HK-2 (cell line): Measurements from ENCODE around the gene TCF7L1.
A peak's percentile ranks its signal among the peaks of the same experiment; 100 is the strongest.
"Not testable (repeated sequence)": the region's sequence is repeated elsewhere in the genome, so short reads cannot be mapped to it uniquely, and the experiment has no call there.

Experiments used
- DNase-seq: peaks from one replicate; pipeline ENCODE4 v3.0.0-alpha.2; 2018; ENCODE audit not compliant: unreplicated experiment

Gene TCF7L1

DNA sequence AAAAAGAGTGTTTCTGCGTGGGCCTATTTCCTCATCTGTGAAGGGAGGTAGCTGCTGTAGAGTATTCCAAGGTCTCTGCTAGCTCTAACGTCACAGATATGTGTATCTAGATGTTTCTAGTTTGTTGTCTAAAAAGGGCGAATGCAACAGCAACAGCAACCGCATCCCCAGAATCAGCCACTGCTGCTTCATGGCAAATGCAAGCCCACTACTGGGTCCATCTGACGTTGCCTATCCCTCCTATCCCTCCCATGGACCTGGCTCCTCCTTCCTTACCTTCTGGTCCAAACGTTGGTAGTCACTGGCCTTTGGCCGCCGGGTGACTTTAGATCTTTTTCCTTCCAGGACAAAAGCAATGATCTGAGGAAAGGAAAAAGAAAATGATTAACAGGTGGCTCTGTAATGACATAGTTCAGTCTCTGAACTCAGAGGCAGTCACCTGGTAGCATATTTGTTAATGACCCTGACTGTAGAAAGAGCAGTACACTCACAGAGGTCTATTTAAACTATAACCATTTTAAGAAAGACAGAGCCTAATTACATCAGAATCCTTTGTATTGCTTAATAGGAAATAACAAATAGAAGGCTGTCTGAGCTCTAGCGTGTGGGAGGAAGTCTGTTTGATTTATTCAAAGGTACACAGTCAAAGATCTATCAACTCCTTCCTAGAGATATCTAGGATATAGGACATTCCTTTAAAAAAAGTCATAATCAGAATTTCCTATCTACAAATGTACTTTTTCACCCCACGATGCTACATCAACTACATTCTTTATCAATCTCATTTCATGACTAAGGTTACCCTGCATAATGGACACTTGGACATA lies 191.7 kb downstream of the TCF7L1 start:
- peak; percentile 17 for DNase-seq

DNA sequence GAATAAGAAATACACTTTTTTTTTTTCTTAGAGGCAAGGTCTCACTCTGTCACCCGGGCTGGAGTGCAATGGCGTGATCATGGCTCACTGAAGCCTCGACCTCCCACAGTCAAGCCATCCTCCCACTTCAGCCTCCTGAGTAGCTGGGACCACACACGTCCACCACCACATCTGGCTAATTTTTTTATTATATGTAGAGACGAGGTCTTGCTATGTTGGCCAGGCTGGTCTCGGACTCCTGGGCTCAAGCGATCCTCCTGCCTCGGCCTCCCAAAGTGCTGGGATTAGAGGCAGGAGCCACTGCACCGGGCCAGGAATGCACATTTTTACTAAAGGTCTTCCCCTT lies 192.2 kb downstream of the TCF7L1 start:
- DNase-seq, result no peak

DNA sequence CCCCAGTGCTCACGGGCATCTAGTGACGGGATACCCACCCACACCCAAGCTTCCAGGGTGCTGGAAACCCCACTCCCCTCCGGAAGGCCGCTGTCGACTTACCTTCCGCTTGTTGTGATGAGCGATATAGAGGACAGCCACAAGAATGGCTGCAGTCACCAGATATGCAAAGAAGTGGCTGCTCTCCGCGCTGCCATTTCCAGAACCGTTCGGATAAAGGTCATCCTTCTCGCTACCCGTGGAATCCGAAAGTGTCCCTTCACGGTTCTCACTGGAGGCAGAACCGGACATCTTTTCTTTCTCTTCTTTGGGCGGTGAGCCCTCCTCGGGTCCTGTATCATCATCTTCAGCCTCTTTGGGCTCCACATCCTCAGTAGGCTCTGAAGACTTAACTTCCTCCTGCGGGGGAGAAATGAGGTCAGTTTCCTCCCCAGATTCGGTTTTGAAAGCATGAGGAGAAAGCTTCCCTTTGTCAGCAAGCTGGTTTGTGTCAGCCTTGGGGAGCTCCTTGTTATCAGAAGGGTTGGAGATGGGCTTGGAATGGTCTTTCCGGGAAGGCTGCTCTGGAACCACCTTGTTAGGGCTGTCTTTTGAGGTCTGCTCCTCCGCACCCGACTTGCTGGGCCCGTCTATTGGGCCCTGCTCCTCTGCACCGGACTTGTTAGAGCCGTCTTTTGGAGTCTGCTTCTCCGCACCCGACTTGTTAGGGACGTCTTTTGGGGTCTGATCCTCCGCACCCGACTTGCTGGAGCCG lies 193.4 kb downstream of the TCF7L1 start:
- peak; percentile 18 for DNase-seq

DNA sequence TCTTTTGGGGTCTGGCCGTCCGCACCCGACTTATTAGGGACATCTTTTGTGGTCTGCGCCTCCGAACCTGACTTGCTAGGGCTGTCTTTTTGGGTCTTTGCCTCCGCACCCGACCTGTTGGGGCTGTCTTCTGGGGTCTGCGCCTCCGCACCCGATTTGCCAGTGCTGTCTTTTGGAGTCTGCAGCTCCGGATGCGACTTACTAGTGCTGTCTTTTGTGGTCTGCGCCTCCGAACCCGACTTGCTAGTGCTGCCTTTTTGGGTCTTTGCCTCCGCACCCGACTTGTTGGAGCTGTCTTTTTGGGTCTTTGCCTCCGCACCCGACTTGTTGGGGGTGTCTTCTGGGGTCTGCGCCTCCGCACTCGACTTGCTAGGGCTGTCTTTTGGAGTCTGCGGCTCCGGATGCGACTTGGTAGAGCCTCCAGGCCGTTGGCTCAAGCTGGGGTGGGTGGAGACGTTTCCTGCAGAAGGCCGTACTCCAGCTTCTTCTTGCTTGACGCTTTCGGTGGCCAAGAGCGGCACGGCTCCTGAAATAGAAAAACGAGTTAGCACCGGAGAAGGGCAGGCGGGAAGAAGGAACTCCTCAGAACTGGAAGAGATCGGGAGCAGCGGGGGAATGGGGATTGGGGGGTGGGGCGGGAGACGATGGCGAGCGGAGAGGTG lies 194.1 kb downstream of the TCF7L1 start:
- DNase-seq, result peak; percentile 51

DNA sequence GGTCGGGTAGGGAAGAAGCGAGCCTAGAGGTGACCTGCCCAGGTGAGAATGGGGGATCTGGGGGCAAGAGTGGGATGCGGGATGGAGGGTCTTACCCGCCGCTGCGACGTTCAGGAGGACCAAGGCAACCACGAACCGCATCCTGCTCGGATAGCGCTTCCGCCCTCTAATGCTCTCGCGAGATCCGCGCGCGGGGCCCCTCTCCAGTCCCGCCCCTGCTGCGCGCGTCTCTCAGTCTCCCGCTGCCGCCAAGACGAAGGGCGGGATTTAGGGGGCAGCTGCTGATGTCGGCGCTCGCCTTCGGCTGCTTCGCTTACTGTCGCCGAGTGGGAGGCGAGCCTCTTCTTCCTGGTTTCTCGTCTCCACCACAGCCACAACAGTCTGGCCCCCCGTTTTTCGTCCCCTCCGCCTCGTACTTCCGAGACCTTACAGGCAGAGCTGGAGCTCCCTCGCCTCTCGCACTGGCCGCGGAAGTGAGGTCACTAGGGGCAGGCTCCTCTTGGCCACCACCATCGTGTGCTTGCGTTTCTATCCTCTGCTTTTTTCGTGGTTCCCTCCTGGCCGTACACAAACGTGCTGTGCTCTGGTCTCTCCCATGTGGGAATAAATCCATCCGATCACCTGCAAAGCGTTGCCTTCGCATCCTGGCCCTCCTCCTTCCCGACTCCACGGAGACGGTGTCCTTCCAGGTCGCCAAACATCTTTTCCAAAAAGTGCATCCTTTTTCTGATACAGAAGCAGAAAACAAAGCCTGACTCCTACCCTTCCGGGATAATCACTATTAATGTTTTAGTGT lies 194.8 kb downstream of the TCF7L1 start, which contains the start of gene TGOLN2:
TGOLN2 (minus strand) TSS at position 168 of the 796 bp plus-strand sequence; CDS start at position 141, 27 bp downstream.
- peak; percentile 91 for DNase-seq

DNA sequence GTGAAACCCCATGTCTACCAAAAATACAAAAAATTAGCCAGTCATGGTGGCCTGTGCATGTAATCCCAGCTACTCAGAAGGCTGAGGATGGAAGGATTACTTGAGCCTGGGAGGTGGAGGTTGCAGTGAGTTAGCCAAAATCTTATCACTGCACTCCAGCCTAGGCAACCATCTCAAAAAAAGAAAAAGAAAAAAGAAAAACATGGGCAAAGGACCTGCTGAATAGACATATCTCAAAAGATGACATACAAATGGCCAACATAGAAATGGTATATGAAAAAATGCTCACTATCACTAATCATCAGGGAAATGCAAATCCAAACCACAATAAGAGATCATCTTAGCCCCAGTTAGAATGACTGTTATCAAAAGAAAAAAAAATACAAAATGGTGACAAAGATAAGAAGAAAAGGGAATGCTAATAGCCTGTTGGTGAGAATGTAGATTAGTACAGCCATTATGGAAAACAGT lies 196.0 kb downstream of the TCF7L1 start:
- no peak for DNase-seq

DNA sequence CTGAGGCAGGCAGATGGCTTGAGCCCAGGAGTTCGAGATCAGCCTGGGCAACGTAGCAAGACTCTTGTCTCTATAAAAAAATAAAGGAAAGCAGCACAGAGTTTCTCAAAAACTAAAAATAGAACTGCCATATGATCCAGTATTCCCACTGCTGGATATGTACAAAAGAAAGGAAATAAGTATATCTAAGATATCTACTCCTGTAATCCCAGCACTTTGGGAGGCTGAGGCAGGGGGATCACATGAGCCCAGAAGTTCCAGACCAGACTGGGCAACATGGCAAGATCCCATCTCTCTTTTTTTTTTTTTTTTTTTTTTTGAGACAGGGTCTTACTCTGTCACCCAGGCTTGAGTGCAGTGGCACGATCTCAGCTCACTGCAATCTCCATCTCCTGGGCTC lies 196.5 kb downstream of the TCF7L1 start:
- DNase-seq, result not testable (repeated sequence)

DNA sequence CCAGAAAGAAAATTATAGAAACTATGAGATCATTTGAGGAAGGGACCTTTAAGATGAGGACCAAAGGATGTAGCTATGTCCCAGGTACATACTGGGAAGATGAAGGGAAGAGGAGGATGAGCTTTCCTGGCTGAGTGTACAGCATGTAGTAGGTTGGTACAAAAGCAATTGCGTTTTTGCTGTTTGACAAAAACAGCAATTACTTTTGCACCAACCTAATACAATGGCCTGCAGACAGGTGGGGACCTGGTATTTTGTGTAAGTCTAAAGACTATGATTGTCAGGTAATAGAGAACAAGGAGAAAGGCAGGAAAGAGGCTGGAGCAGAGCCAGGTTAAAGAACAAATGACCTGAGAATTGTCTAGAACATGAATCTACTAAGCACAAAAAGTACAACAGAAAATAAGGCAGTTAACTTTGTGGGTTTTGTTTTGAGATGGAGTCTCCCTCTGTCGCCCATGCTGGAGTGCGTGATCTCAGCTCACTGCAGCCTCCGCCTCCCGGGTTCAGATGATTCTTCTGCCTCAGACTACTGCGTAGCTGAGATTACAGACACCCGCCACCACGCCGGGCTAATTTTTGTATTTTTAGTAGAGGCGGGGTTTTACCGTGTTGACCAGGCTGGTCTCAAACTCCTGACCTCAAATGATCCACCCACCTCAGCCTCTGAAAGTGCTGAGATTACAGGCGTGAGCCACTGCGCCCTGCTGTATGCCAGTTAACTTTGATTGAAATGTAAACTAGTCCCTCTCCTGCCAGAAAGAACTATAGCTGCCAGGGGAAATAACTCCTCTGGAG lies 197.8 kb downstream of the TCF7L1 start:
- DNase-seq, result no peak

DNA sequence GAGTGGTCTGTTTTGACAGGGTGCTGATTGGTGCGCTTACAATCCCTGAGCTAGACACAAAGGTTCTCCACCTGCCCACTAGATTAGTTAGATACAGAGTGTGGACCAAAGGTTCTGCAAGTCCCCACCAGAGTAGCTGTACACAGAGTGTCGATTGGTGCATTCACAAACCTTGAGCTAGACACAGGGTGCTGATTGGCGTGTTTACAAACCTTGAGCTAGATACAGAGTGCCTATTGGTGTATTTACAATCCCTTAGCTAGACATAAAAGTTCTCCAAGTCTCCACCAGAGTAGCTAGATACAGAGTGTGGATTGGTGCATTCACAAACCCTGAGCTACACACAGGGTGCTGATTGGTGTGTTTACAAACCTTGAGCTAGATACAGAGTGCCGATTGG lies 200.7 kb downstream of the TCF7L1 start:
- not testable (repeated sequence) for DNase-seq

DNA sequence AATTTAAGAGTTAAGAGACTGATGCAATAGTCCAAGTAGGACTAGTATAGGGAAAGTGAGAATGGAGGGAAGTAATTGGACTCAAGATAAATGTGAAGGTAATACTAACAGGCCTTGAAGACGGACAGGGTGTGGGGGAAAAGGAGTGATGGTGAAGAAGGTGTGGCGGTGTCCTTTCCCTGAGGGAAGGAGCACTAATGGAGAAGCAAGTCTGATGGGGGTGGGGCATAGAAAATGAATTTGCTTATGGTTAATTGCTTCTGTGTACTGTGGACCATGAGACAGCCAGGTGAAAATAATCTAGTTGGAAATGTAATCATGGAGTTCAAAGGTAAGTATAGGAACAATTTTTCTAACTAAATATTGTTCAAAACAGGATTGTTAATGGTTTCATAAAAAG lies 201.7 kb downstream of the TCF7L1 start:
- DNase-seq, result no peak

DNA sequence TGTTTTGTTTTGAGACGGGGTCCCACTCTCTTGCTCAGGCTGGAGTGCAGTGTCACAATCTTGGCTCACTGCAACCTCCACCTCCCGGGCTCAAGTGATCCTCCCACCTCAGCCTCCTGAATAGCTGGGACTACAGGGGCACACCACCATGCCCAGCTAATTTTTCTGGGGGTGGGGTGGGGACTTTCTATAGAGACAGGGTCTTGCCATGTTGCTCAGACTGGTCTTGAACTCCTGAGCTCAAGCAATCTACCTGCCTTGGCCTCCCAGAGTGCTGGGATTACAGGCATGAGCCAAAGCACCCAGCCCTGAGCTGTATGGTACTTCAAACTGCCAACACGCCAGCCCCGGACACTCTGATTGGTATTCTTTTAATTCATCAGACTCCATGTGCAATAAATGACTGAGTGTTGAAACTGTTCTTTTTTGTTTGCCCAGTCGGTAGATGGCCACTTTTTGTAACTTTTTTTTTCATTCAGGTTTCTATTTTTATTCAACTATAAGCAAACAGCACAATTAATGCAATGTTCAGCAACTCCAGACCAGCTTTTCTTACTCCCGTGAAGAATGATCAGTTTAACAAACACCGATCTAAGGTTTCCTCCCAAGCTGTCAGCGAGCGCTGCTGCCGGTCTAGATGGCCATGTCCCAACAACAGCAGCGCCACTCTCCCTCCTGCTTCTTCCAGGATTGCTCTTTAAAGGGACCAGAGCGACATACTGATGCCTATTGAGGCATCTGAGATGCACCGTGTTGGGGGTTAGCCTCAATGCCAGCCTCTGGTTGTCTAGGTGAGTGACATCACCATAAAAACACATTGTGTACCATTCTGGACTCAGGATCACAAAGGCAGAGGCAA lies 207.1 kb downstream of the TCF7L1 start:
- DNase-seq, result no peak

DNA sequence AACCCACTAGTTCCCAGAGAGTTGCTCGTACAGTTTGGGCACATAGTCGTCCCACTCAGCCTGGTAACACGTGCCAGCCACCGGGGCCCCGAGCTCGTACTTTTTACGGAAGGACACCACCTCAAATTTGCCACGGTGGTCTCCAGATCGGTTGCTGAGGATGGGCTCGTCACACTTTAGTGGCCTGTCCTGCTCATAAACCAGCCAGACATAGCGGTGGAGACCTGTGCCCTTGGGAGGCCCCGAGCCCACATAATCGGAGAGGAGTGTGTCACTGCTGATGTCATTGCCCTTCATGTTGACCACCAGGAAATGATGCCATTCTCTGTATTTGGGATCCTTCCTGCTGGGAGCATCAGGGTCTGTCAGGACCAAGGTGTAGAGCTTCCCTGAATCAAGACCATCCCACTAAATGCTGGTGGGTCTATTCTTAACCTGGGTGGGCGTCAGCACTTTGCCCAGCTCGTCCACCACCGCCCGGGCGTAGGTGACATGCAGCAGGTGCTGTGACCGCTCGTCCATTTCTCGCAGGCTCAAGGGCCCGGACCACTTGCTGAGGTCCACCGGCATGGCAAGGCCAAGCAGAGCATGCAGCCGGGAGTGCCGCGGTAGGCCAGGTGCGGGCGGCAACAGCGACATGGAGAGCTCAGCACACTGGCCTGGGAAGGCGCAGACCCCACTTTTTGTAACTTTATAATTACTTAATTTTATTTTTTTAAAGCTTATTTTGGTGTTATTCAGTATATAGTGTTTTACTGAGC lies 208.3 kb downstream of the TCF7L1 start:
- no peak for DNase-seq

DNA sequence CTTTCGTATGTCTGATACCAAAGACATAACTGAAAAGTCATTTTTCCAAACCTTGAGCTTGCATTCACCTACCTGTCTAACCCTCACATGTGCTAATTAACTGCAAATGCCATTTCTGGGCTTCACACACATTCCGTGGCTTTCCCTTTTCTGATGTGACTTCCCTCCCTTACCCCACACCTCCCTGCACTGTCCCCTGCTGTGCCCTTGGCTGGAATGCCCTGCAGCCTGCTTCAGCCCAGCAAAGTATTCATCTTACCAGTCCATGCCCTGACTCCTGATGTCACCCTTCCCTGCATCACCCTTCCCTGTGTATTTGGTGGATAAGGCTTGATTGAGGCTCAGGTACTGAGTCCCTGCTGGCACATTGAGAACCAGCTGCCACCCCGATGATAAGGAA lies 209.0 kb downstream of the TCF7L1 start:
- DNase-seq, result no peak

DNA sequence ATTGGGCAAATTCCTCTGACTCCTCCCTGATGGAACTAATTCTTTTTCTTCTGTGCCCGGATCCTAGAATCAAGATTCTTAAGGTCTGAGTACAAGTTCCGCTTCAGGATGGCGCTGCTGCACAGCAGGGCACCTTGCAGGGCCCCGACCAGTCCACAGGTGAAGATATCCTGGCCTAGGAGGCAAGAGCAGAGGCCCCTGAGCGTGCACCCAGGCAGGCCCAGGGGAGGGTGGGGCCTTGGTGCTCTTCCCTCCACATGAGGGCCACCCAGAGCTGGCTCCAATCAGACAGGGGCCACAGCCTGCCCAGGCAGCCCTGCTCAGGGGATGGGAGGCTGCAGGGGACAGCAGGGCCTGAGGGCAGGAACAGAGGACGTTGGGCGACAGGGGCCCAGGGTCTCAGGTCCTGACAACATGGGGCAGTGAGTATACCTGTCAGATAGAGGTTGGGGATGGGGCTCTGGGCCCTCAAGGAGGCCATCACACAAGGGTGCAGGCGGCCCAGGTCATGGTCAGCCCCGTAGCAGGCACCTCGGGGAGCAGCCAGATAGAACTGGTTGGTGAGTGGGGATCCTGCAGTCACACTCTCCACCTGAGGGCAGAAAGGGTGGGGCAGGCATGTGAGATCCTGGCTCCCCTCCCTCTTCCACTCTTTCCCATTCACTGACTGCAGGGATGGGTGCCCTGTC lies 210.2 kb downstream of the TCF7L1 start:
- DNase-seq, result not testable (repeated sequence)

DNA sequence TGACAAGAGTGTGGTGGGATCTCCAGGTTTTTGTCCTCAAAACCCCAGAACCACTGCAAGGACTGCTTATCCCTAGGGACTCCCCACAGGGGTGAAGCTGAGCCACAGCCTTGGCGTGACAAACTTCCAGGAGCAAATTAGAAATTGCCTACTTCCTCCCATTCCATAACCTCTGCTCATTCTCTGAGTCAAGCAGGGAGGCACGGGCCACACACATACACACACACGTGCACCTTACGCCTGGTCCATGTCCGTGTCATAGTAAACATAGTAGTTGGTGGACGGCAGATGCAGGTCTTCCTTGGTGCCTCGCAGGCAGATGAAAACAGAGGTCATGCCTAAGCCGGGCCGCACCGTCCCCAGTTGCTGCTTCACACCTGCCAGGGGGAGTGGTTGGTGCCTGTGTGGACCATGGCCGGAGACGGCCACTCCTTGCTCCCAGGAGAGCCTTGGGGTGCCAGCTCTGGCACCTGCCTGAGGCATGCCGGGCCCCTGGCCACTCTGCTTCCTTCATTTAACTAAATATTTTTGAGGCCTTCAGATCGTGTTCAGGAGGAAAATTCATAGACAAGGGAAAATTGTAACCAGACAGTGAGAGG lies 211.3 kb downstream of the TCF7L1 start:
- DNase-seq, result no peak

DNA sequence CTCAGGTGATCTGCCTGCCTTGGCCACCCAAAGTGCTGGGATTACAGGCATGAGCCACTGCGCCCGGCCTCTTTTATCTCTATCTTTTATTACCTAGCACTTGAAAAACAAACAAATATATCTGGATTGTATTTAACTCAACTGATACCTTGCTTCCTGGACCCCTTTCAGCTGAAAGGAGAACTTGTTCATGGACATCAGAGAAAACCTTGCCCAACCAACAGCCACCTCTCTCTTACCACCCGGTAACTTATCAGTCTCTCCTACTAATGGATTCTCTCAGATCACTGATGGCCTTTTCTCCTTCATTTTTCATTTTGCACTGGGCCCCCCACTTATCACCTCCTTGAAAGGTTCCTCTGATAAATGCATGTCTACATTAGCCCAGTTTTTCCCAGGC lies 214.4 kb downstream of the TCF7L1 start:
- no peak for DNase-seq

DNA sequence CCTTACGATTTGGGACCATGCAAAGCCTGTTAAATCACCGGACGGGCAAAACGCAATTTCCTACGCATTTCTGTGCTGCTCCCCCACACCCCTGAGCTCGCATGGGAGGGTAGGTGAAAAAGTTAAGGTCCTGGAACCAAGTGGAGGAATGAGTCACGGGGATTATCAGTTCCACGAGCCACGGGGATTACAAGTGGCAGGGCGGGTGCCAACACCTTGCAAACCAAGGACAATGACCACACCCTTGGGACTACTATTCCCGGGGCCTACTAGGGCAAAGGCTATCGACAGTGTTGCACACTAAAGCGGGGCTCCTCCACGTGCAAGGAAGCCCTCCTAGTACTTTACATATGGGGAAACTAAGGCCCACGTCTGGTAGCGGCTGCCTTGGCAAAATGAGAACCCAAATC lies 220.7 kb downstream of the TCF7L1 start:
- DNase-seq, result peak; percentile 39
